AG08396 (cell line): ENCODE results near the gene COA6.

Source experiments
- DNase-seq: peaks from one replicate; pipeline ENCODE4 v3.0.0; 2012; ENCODE audit warnings: low spot score, mixed read lengths

The COA6 gene

DNA sequence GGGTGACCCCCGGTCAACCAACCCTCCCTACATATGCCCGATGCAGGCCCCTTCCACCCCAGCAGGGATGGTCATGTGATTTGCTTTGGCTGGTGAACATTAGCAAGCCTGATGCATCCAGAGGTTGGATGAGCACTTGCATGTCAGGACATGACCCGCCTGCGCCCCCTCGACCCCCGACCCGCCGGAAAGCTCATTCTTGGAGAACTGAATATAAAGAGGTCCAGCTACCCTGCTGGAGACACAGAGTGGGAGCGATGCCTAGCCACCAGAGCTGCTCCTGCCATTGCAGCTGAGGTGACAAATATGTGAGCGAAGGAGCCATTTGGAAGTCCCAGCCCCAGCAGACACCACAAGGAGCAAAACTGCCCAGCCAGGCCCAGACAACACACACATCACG is 39.6 kb downstream of the COA6 start:
- no peak for DNase-seq

DNA sequence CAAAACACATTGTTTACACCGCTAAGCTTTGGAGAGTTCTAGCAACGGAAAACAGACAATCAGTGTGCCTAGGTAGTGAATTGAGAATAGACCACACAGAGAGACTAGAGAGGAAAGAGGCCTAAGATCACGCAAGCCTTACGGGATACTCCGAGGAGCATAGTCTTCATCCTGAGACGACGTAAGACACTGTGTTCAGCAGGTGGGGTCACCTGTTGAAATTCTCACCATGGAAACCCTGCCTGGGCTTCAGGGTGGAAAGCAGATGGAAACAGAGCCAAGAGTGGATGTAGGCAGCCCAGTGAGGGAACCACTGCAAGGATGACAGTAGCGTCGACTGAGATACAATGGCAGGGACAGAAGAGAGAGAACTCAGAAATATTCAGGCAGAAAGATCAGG is 40.2 kb downstream of the COA6 start:
- no peak for DNase-seq

DNA sequence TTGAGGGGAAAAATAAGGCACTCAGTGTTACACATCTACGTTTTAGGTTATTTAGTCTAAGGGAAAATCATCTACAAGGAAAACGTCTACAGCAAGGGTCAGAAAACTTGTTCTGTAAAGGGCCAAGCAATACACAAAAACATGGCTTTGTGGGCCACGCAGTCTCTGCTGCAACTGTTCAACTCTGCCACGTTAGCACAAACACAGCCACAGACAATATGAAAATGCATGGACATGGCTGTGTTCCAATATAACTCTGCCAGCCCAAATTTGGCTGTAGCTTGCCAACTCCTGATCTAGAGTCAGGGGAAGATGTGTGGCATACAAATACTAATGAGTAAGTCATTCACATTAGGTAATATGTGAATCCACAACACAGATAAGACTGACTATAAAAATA is 40.7 kb downstream of the COA6 start:
- DNase-seq, result no peak

DNA sequence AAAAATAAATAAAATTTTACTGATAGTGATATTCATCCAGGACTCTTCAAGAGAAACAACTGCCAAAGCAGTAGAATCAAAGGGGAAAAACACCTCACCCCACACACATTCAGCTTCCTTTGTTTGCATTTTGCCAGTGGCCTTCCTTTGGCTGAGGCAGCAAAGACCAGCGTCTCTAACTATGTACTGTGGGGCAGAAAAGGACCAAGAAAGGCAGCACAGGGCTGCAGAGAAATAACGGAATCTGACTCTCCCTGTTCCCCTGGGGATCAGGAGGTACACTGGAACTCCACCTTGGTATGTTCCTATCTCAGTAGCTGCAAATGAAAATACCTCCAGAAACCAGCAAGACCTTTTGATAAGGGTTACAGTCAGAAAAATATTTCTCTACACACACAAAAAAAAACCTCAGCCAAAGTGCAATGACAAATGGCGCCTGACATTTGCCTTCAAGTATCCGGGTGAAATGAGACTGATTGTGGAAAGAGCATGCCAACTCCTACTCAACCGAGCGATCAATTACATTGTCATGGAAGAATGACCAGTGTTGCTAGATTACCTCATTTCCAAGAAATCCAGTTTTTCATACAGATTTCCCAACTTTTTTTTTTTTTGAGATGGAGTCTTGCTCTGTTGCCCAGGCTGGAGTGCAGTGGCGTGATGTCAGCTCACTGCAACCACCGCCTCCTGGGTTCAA is 54.8 kb downstream of the COA6 start:
- DNase-seq, result no peak

- no peak for DNase-seq
These were observed 56.2 kb downstream of the COA6 start for GRCh38 chr1:234429434-234429806.

DNA sequence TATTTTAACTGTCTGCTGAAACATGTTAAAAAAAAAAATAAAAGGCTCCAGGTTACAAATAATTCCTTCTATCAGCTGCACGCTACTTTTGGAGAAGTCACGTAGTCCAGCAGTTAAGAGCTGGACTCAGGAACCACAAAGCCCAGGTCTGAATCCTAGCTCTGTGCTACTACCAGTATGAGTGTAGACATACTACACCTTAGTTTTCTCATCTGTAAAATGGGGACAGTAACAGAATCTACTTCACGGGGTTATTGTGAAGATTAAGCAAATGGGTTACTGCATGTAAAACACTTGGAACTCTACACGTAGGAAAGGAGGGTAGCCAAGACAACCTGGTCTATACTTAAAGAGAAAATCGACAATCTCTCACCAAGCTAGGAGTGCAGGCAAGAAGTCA is 57.4 kb downstream of the COA6 start:
- DNase-seq, result no peak

DNA sequence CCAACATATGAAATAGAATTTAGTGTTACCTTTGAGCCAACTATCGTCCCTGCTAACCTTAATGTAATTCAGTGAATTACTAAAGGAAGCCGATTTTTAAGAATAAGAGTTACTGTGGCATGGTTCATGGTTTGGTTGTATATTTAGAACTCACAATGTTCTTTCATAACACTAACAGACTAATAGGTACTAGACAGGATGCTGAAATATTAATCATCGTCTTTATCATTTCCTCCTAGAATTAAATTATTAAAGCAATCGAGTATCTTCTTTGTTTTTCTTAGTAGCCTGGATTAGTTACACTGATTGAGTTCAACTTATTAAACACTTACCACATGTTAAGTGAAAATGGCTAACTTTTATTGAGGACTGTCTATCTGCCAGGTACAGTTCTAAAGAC is 58.0 kb downstream of the COA6 start:
- no peak for DNase-seq

DNA sequence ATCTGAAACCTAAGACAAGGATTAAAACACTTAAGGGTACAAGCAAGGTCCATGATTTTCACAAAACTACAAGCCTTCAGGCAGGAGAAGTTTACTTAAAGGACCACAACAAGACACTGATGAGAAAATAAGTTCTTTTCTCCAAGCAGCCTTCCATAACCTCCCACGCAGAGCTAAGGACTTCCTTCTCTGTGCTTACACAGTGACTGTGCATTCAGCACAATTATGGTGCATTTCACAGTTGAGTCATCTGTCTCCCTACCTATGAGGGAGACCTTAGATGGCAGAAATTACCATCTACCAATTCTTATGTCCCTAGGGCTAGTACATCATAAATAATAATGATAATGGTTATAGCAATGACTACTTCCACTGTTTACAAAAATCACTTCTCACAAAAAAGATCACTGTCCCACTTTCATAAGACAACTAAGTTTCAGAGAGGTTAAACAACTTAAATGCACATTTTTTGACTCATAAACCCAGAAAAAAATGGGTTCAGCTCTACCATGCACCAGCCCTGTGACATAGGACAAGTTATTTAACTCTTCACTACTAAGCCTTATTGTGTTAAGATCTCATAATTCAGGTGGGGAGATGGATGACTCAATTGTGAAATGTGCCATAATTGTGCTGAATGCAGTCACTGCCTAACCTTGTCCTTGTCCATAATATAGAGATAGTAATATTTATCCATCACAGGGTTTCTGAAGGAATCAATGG is 60.5 kb downstream of the COA6 start:
- no peak for DNase-seq
